OCI-LY3 (cell line): ENCODE results near the gene RPL22L1.
"Not testable (repeated sequence)": the region's sequence is repeated elsewhere in the genome, so short reads cannot be mapped to it uniquely, and the experiment has no call there.

Source experiments
- H2AFZ ChIP-seq: fragments of 200-600, 300-600 bp; shearing (Covaris generic); 2 replicates; pipeline ENCODE4 v1.6.0; 2014; ENCODE audit warnings: antibody characterized with exemption, low read depth, low read length
- H3K27ac ChIP-seq: fragments of 200-600, 300-600 bp; sonication (generic); 2 replicates; pipeline ENCODE4 v1.5.1; 2014; ENCODE audit warnings: mild to moderate bottlenecking, low read length, moderate library complexity, mixed read lengths
- H3K27me3 ChIP-seq: fragments of 200-600, 300-600 bp; sonication (generic); 2 replicates; pipeline ENCODE4 v1.6.1; 2014; ENCODE audit warnings: low read depth, low read length, mixed read lengths
- H3K36me3 ChIP-seq: fragments of 200-600, 300-600 bp; sonication (generic); replicated peaks from 2 replicates; pipeline ENCODE3; 2014; ENCODE audit warnings: low read depth, low read length, mixed read lengths
- H3K4me1 ChIP-seq: fragments of 300-600, 200-600 bp; sonication (generic); 2 replicates; pipeline ENCODE4 v1.6.1; 2014; ENCODE audit warnings: low read length, mixed read lengths
- H3K4me2 ChIP-seq: fragments of 200-600, 300-600 bp; sonication (generic); 2 replicates; pipeline ENCODE4 v1.6.1; 2014; ENCODE audit warnings: low read length, mixed read lengths
- H3K4me3 ChIP-seq: fragments of 300-600, 200-600 bp; sonication (generic); 2 replicates; pipeline ENCODE4 v1.5.1; 2014; ENCODE audit warnings: antibody characterized with exemption, mild to moderate bottlenecking, low read length, moderate library complexity
- H3K79me2 ChIP-seq: fragments of 300-600, 200-600 bp; shearing (Covaris generic); 2 replicates; pipeline ENCODE4 v1.6.1; 2014; ENCODE audit warnings: mild to moderate bottlenecking, low read length, mixed read lengths
- H3K9ac ChIP-seq: fragments of 300-600, 200-600 bp; shearing (Covaris generic); 2 replicates; pipeline ENCODE4 v1.6.0; 2014; ENCODE audit warnings: mild to moderate bottlenecking, low read length, moderate library complexity
- H3K9me3 ChIP-seq: fragments of 200-600, 300-600 bp; shearing (Covaris generic); 2 replicates; pipeline ENCODE4 v1.6.1; 2014; ENCODE audit warnings: low read length, mixed read lengths; ENCODE audit not compliant: insufficient read depth
- H4K20me1 ChIP-seq: fragments of 200-600, 300-600 bp; sonication (generic); 2 replicates; pipeline ENCODE4 v1.6.1; 2016; ENCODE audit warnings: low read length, mixed read lengths; ENCODE audit not compliant: insufficient read depth
- CTCF ChIP-seq: fragments of 200-600, 300-600 bp; sonication (generic); IDR thresholded peaks from 2 replicates; pipeline ENCODE4 v1.5.1; 2014; ENCODE audit warnings: antibody characterized with exemption, low read length, low read depth
- EZH2phosphoT487 ChIP-seq: fragments of 200-600 bp; shearing (Covaris generic); IDR thresholded peaks from 2 replicates; pipeline ENCODE4 v1.6.1; 2018; ENCODE audit warnings: antibody characterized with exemption, mixed run types, low read depth

The RPL22L1 gene

GRCh38 chr3:170897978-170898377 is 28.0 kb upstream of the RPL22L1 start:
- Histone ChIP-seq H3K79me2 (no peaks in the 10 kb centered on the region), H2AFZ (no peak overlapping the region), H3K27me3 (no peaks in the 10 kb centered on the region), H3K36me3 (no peaks in the 10 kb centered on the region), H4K20me1 (no peaks in the 10 kb centered on the region), H3K9ac (no peak overlapping the region), H3K27ac (no peak overlapping the region), H3K4me2 (no peak overlapping the region), H3K4me3 (no peak overlapping the region), H3K9me3 (no peaks in the 10 kb centered on the region), H3K4me1 (peaks cover 9% of the 10 kb centered on the region)
- TF ChIP-seq EZH2phosphoT487 (no peak), CTCF (no peak)

- H3K4me2 ChIP-seq, H3K9me3 ChIP-seq, H3K4me3 ChIP-seq, H3K36me3 ChIP-seq, H3K27me3 ChIP-seq, H3K9ac ChIP-seq, H4K20me1 ChIP-seq, H3K79me2 ChIP-seq, H2AFZ ChIP-seq, H3K4me1 ChIP-seq: not testable (repeated sequence)
- H3K27ac ChIP-seq = 0 out of 2 replicates have a peak overlapping the region, but pooled peaks have one; percentile 14
These were observed 27.2 kb upstream of the RPL22L1 start for GRCh38 chr3:170897199-170897598.

GRCh38 chr3:170896781-170897180 is 26.8 kb upstream of the RPL22L1 start:
- no peak overlapping the region for H2AFZ ChIP-seq
- peaks cover 9% of the 10 kb centered on the region for H3K4me1 ChIP-seq
- TF ChIP-seq CTCF = no peak
- TF ChIP-seq EZH2phosphoT487 = no peak
- H4K20me1 ChIP-seq = no peaks in the 10 kb centered on the region
- H3K9ac ChIP-seq = no peak overlapping the region
- H3K27ac ChIP-seq = 0 out of 2 replicates have a peak overlapping the region, but pooled peaks have one; percentile 14
- no peak overlapping the region for H3K4me3 ChIP-seq
- no peaks in the 10 kb centered on the region for H3K79me2 ChIP-seq
- no peaks in the 10 kb centered on the region for H3K27me3 ChIP-seq
- H3K36me3 ChIP-seq = peaks cover 4% of the 10 kb centered on the region
- H3K4me2 ChIP-seq = 0 out of 2 replicates have a peak overlapping the region, but pooled peaks have one; percentile 11
- H3K9me3 ChIP-seq = no peaks in the 10 kb centered on the region

- not testable (repeated sequence) for H3K36me3 ChIP-seq, H2AFZ ChIP-seq, H3K4me2 ChIP-seq, H3K27me3 ChIP-seq, H3K79me2 ChIP-seq, H3K9ac ChIP-seq, H3K4me1 ChIP-seq, H3K9me3 ChIP-seq, H3K4me3 ChIP-seq, H4K20me1 ChIP-seq, H3K27ac ChIP-seq
These were observed 26.3 kb upstream of the RPL22L1 start for GRCh38 chr3:170896333-170896732.

- H3K4me2 ChIP-seq = no peak overlapping the region
- H3K27me3 ChIP-seq = no peaks in the 10 kb centered on the region
- H3K9me3 ChIP-seq = no peaks in the 10 kb centered on the region
- H3K36me3 ChIP-seq = peaks cover 4% of the 10 kb centered on the region
- H2AFZ ChIP-seq = no peak overlapping the region
- peaks cover 9% of the 10 kb centered on the region for H3K4me1 ChIP-seq
- H3K27ac ChIP-seq = no peak overlapping the region
- no peak overlapping the region for H3K4me3 ChIP-seq
- H4K20me1 ChIP-seq = no peaks in the 10 kb centered on the region
- no peaks in the 10 kb centered on the region for H3K79me2 ChIP-seq
- H3K9ac ChIP-seq = no peak overlapping the region
- TF ChIP-seq EZH2phosphoT487 = no peak
- no peak for TF ChIP-seq CTCF
These were observed 23.9 kb upstream of the RPL22L1 start for GRCh38 chr3:170893895-170894294.
